ENCODE results near the gene CD207. TPM values are rescaled to one million over a fixed set of nuclear protein-coding genes. Genes with fewer than 3 reads are reported as not detected.
"Not testable (repeated sequence)": the region's sequence is repeated elsewhere in the genome, so short reads cannot be mapped to it uniquely, and the experiment has no call there.

Gene CD207
- total RNA-seq, 2 experiments from 2014 or later, result not detected

DNA sequence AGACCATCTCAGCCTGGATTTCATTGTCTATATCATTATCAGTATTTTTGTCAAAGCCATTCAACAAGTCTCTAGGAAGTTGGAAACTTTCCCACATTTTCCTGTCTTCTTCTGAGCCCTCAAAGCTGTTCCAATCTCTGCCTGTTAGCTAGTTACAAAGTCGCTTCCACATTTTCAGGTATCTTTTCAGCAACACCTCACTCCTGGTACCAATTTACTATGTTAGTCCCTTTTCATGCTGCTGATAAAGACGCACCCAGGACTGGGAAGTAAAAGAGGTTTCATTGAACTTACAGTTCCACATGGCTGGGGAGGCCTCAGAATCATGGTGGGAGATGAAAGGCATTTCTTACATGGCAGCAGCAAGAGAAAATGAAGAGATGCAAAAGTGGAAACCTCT, 35.9 kb downstream of the CD207 start:
- CTCF ChIA-PET, result no interaction called here
- POLR2A ChIA-PET, result no interaction called here

DNA sequence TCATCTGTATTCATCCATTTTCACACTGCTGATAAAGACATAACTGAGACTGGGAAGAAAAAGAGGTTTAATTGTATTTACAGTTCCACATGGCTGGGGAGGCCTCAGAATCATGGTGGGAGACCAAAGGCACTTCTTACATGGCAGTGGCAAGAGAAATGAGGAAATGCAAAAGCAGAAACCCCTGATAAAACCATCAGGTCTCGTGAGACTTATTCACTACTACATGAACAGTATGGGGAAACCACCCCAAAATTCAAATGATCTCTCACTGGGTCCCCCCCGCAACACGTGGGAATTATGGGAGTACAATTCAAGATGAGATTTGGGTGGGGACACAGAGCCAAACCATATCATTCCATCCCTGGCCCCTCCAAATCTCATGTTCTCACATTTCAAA, 37.6 kb downstream of the CD207 start:
- CTCF ChIA-PET, POLR2A ChIA-PET: not testable (repeated sequence)

DNA sequence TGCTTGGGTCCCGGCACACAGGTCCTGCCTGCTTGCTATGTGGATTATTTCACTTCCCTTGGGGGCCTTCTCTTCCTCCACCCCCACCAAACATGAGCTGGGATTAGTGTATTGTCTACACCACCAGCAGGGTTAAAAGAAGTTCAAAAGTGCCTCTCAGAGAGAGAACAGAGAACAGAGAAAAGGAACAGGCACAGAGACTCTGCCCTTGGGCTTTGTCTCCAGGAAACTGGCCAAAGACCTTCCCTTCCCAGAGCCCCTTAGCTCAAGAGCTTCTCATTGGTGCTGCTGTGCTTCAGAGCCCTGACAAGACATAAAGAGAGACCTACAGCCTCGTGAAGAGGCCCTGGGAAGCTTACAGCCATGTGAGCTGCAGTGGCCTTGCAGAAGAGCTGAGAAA, 38.1 kb downstream of the CD207 start:
- CTCF ChIA-PET, result no interaction called here
- POLR2A ChIA-PET, result no interaction called here

DNA sequence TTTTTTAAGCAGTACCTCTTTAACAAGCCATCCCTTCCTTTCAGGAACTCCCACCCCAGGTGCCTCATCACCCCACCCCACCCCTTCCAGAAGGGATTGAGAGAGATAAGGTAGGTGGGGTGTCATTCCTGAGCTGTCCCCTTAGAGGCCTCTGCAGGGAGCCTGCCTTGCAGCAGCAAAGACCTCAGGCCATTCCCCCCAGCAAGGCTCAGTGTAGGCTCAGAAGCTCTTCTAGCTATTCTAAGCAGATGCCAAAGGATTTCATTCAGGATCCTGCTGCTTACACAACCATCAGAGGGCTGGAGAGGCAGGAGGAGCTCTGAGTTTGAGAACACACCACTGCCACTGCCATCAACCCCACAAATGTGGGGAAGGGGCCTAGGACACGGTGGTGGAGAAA, 39.4 kb downstream of the CD207 start:
- ChIA-PET POLR2A (no interaction called here), CTCF (interaction anchor here (1.4 kb wide), 1 partner anchor 189 kb away, joined by 4 read pairs; no protein-coding TSS in a partner anchor)

DNA sequence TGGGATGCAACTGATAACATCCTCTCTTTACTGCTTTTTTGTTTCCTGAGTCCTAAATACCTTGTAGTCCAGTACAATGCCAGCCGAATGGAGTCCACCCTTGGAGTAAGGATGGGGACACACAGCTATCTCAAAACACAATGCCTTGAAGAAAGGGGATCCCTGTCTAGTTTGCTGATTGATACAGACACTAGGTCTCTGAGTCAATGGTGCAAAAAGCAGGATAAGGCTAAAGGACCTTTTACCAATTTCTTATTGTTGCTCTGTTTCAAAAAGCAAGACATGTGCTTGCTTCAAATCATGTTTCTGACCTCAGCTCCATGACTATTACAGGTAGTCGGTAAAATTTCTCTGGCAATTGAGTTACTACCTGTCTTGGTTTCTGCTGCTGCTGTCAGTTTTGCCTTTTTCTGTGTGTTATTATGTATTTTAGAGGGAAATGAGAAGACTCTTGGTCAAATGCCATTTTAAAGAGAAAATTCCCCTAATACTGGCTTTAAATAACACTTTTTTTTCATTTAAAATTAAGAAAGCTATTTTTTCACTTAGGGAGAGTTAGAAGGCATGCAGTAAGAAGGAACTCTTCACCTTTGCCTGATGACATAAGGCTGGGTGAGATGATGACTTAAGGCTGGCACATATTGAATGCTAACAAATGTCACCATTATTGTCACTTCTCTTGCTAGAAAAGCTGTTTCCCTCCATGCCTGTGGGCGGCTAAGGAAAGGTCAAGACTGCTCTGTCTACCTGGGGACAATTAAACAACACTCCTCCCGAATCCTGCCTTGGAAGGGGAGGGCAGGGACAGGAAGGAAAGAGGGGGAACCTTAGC, 40.2 kb downstream of the CD207 start:
- POLR2A ChIA-PET, result no interaction called here
- CTCF ChIA-PET, result interaction anchor here (1.4 kb wide), 1 partner anchor 190 kb away, joined by 4 read pairs; no protein-coding TSS in a partner anchor

DNA sequence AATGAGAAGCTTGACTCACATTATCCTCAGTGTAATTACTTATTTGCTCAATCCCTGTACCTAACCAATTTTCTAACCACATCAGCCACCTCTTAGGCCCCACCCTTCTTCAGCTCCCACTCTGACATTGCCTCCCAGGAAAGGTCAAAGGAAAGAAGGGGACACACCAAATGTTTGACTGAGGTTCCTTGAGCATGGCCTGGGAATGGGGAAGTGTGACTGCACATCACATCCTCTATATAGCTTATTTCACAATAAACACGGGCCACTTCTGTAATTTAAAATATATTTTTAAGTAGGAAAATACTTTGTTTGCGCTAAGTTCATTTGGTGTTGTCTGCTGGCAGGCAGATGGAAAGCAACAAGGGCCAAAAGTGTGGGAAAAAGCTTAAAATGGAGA, 42.2 kb downstream of the CD207 start:
- ChIA-PET CTCF (no interaction called here), POLR2A (no interaction called here)

DNA sequence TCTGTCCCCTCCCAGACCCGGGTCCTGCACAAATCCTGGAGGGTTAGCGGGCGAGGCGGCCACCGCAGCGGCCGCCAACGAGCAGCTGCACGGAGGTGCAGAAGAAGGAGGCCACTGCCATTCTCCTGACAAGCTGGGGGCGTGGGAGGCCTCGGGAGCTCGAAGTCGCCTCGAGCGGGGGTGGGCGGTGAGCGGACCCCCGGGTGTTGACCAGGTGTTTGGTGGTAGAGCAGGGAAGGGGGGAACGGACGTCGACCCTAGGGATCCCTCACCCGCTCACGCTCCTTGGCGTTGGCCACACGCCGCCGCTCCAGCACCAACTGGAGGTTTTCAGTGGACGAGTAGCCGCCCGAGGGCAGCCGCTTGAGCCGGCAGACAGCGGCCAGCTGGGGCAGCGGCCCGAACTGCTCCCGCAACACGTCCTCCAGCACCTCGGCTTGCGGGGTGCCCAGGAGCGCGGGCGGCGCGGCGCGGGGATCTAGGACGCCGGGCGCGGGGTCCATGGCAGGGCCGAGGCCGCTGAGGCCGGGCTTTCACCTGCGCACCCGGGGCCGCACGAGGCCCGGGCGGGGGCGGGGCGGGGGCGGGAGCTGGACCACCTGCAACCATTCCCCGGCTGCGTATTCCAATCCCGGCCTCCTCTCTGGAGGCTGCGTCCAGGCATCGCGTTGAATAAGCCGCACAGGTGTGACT, 45.3 kb downstream of the CD207 start, which contains the start of gene FIGLA:
Gene FIGLA, minus strand, starts transcription at position 508 of the 693 bp plus-strand sequence. Its CDS starts 5 bp downstream, at position 503.
- POLR2A ChIA-PET, result no interaction called here
- CTCF ChIA-PET, result interaction anchor here (0.7 to 4.0 kb wide), 7 partner anchors 12 to 174 kb away, joined by 3 to 14 read pairs (median 5); no protein-coding TSS in a partner anchor

DNA sequence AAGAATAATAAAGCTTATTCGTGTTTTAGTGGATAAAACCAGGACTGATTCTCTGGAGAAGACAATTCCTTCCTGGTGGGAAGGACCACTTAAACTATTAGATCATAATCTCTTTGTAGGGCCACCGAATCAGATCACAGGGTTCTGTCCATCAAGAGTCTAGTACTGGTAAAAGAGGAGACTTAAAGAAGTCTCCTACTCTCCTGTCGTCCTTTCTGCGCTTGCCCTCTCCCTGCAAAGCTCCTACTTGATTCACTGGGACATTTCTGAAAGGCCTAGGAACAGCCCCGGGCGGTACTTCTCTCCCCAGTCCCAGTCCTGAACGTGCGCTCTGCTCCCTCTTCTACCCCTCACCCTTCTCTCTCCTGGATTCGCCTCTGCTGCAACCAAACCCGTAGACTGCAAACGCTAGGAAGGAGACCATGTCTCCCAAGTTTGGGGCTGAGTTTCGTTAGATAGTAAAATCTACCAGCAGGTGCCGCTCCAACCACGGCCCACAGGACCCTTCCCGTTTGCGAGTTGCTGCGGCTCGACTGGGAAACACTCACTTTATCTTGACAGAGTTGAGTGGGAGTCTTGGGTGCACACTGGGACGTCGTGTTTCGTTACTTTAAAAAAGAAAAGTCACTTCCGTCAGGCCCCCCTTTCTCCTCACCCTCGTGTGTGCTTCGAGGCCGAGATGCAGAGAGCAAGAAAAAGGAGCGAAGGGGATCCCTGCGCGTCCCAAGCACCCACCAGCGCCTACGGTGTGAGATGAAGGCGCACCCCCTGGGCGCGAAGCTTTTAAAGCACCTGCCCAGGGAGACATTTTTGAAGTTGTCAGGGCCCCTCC, 46.1 kb downstream of the CD207 start:
- ChIA-PET CTCF (interaction anchor here (0.7 to 4.0 kb wide), 10 partner anchors 11 to 175 kb away, joined by 3 to 14 read pairs (median 4); no protein-coding TSS in a partner anchor), POLR2A (no interaction called here)

DNA sequence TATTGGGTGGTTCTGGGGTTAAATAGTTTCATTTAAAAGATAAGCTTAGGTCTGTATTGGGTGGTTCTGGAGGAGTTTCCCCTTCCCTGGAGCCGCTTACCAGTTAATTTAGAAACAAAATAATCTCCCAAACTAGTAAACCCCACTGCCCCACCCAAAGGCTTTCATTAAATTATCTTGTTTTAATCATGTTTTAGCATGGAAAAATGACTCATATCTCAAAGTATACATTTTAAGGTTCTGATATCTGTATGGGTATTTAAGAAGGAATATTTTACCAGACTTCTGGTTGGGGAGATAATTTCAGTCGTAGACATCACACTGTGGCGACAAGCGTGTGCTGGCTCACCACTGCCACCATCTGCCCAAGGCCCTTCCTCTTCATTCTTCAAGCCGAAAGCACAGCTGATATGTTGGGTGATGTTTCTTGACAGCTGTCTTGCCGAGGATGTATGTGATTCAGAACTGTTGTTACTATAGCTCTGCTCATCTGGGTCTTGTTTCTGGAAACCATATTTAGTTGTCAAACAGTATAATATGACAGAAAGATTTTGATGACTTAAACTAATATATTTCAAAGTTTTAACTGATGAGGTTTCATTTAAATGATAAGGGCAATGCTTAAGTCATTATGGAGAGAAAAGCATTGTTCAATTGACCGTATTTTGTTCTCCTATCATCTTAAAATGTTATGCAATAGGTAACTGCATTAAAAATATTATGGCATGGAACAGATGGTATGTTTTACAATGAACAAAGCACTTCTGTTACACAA, 50.3 kb downstream of the CD207 start:
- ChIA-PET CTCF (interaction anchor here (0.6 to 1.4 kb wide), 6 partner anchors 16 to 163 kb away, joined by 3 to 4 read pairs (median 3); no protein-coding TSS in a partner anchor), POLR2A (no interaction called here)

DNA sequence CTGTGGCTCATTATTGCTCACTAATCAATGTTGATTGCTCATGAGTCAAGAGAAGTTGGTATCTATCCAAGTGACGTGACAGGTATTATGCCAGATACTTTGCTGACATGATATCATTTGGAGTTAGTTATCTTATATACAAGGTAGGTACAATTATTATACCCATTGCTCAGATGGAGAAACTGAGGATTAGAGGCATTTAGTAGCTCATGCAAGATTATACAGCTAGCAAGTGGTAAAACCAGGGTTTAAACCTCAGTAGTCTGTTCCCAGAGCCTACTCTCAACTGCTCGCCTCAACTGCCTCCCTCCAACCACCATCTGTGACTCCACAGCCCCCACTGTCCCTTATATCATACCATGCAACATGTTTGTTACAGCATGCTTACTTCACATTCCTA, 51.3 kb downstream of the CD207 start:
- ChIA-PET CTCF (interaction anchor here (1.2 to 1.9 kb wide), 3 partner anchors 17 to 163 kb away, joined by 3 to 6 read pairs (median 4); partner anchors contain the start of gene ADD2), POLR2A (no interaction called here)

Other genes starting within 250 kb of the CD207 start
- 1 to 10 TPM; 2.0 to 2.8 TPM for gene ADD2, start 67.6 kb downstream of the CD207 start, total RNA-seq
- gene FIGLA, start 45.2 kb downstream of the CD207 start, total RNA-seq, result not detected
- not detected for gene CLEC4F, start 15.2 kb downstream of the CD207 start, total RNA-seq
- not detected for gene VAX2, start 64.8 kb upstream of the CD207 start, total RNA-seq
- not detected for gene ATP6V1B1, start 100.1 kb upstream of the CD207 start, total RNA-seq
- not detected for gene ANKRD53, start 142.8 kb upstream of the CD207 start, total RNA-seq
- 10 to 100 TPM; 90.2 to 90.7 TPM for gene TEX261, start 159.1 kb upstream of the CD207 start, total RNA-seq
- 10 to 100 TPM; 58.9 to 67.9 TPM for gene NAGK, start 232.8 kb upstream of the CD207 start, total RNA-seq